GM12873 (cell line): ENCODE data around the gene CLDN6.

Experiments
- CTCF ChIP-seq: IDR thresholded peaks from 2 replicates; pipeline ENCODE4 v1.5.1; 2012; ENCODE audit warnings: low read depth, mild to moderate bottlenecking, moderate library complexity, low read length, control low read depth; ENCODE audit not compliant: insufficient read depth; ENCODE audit errors: missing control alignments

The CLDN6 gene

GRCh38 chr16:3004781-3005284 lies 13.2 kb downstream of the CLDN6 start:
- TF ChIP-seq CTCF: no peak

GRCh38 chr16:3004319-3004718 lies 13.7 kb downstream of the CLDN6 start:
- TF ChIP-seq CTCF: no peak

- TF ChIP-seq CTCF: peak; percentile 55
Observed at GRCh38 chr16:3003582-3004270, 14.3 kb downstream of the CLDN6 start.

- no peak for TF ChIP-seq CTCF
Observed at GRCh38 chr16:3001316-3001715, 16.7 kb downstream of the CLDN6 start.

GRCh38 chr16:3000540-3000939 lies 17.4 kb downstream of the CLDN6 start:
- no peak for TF ChIP-seq CTCF

GRCh38 chr16:2999929-3000328 lies 18.1 kb downstream of the CLDN6 start:
- TF ChIP-seq CTCF: no peak

GRCh38 chr16:2996298-2996697 lies 21.7 kb downstream of the CLDN6 start:
- TF ChIP-seq CTCF: no peak
